ENCODE data around the gene PSMC3IP. TPM values are rescaled to one million over a fixed set of nuclear protein-coding genes. Genes with fewer than 3 reads are reported as not detected.

PSMC3IP gene
- total and polyA plus RNA-seq, 2 experiments from 2014 or later = 18.5 to 29.5 TPM

GRCh38 chr17:42609182-42609813, 31.8 kb upstream of the PSMC3IP start, which contains the start of the genes RETREG3 and TUBG1 (continued):
- TF ChIP-seq STAT1 (IDR thresholded peaks at IDR 0.05; ENCODE audit: unreplicated experiment) (no peak), POLR2AphosphoS5 (IDR thresholded peaks at IDR 0.05; ENCODE audit: low read depth) (peak; percentile 88), CTCF (conservative IDR thresholded peaks at IDR 0.05; ENCODE audit: low read depth in 2 of 2) (no peak)

GRCh38 chr17:42608305-42609181, 31.0 kb upstream of the PSMC3IP start:
- H3K27ac Mint-ChIP-seq = peak overlapping the region; percentile 87
- peak overlapping the region; percentile 100 for H3K4me2 ChIP-seq
- H3K27ac ChIP-seq (ENCODE audit: low read depth) = peak overlapping the region; percentile 86
- H3K36me3 Mint-ChIP-seq (ENCODE audit: low read depth) = peaks cover 26% of the 10 kb centered on the region
- peaks cover 64% of the 10 kb centered on the region for H3K79me2 ChIP-seq (replicated peaks; ENCODE audit: insufficient read depth)
- peaks cover 4% of the 10 kb centered on the region for H3K27me3 Mint-ChIP-seq (ENCODE audit: insufficient read depth, low read depth, poor library complexity)
- peaks cover 6% of the 10 kb centered on the region; the same call in 2 of the 3 replicates for H3K4me1 Mint-ChIP-seq
- no peaks in the 10 kb centered on the region; the same call in 2 of the 3 replicates for H3K9me3 Mint-ChIP-seq
- DNase-seq (ENCODE audit: low spot score) = peak; percentile 58
- peaks cover 13% of the 10 kb centered on the region; the same call in 1 of the 2 replicates for H3K36me3 ChIP-seq (ENCODE audit: insufficient read depth)
- peak overlapping the region; percentile 97 for H3K4me3 Mint-ChIP-seq
- H3K9me2 ChIP-seq (ENCODE audit: insufficient read depth) = no peaks in the 10 kb centered on the region
- peaks cover 9% of the 10 kb centered on the region; the same call in 1 of the 2 replicates for H3F3A ChIP-seq (replicated peaks; ENCODE audit: low read depth)
- H3K4me3 ChIP-seq = peak overlapping the region; percentile 99
- H3K4me1 ChIP-seq (ENCODE audit: insufficient read depth) = peaks cover 18% of the 10 kb centered on the region
- no peak for TF ChIP-seq REST (IDR thresholded peaks at IDR 0.05; ENCODE audit: unreplicated experiment)
- TF ChIP-seq CTCF (conservative IDR thresholded peaks at IDR 0.05; ENCODE audit: low read depth in 2 of 2) = peak in 1 of 2 experiments; percentile 23; a peak in 1 of 4 replicates
- ATAC-seq = peak; percentile 69
- H4K20me1 ChIP-seq (replicated peaks; ENCODE audit: insufficient read depth) = peaks cover 45% of the 10 kb centered on the region
- peak overlapping the region; percentile 94 for H2AFZ ChIP-seq
- no peaks in the 10 kb centered on the region for H3K27me3 ChIP-seq (ENCODE audit: insufficient read depth)
